Measurements from ENCODE around the gene SH3GLB1. TPM values are rescaled to one million over a fixed set of nuclear protein-coding genes. Genes with fewer than 3 reads are reported as not detected.

The SH3GLB1 gene
- total and polyA plus RNA-seq, 2 of the 13 experiments (the other 11 are each of a cell fraction or from before 2014, with no cell fraction given), result 26.0 to 41.5 TPM

DNA sequence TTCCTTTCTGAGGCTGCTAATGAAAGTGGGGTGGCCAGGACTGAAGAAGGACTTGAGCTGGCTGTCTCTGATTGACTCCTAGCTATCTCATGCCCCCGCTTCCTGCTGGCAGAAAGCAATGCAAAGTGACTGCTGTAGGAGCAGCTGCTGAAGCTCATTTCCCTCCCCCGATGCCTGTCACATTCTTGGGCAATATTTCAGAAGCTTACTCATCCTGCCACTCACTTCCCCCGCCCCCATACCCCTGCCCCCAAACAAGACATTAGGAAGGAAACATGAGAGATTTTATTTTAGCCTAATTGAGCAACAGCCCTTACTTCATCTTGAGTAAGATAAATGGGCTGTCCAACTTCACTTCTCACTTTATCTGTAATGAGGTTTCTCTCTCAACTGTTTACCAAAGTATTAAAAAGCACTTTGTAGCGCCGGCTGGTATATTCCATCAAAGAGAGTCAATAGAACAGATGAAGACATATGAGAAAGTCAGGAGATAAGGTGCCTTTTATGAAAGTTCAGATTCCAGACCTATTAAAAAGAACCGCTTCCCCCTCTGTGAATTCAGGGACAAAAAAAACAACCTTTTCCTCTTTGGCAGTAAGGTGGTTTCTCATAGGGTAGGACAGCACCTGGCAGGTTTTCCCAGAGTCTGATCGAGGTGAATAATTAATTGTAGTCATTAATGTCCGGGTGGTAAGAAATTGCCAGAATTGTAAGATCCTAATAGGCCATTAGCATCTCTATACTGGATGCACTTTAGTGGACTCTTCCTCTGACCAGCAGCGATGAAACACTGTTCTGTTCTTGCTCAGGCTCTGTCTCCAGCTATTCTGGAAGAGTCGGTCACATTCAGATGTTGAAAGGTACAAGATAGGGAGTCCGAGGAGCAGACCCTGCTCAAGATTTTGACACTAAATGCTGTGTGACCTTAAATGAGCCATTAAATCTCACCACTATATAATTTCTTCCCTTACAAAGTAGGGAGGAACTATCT, 70.2 kb downstream of the SH3GLB1 start (continued):
- TF ChIP-seq ZNF792 (CRISPR knock-in tag; IDR thresholded peaks at IDR 0.05) (no peak; the same call in 1 of the 2 replicates), ZBTB42 (CRISPR knock-in tag; IDR thresholded peaks at IDR 0.05) (no peak), GABPB1 (CRISPR knock-in tag; IDR thresholded peaks at IDR 0.05) (peak; percentile 28; the same call in 1 of the 2 replicates), ATF1 (CRISPR knock-in tag; IDR thresholded peaks at IDR 0.05) (no peak), HOXA5 (CRISPR knock-in tag; IDR thresholded peaks at IDR 0.05) (peak; percentile 100), KDM2A (CRISPR knock-in tag; IDR thresholded peaks at IDR 0.05; ENCODE audit: borderline replicate concordance, low read depth) (no peak), EEA1 (CRISPR knock-in tag; IDR thresholded peaks at IDR 0.05; ENCODE audit: borderline replicate concordance) (no peak), ZNF879 (CRISPR knock-in tag; IDR thresholded peaks at IDR 0.05) (no peak), HOXA7 (CRISPR knock-in tag; IDR thresholded peaks at IDR 0.05) (no peak), ARID2 (CRISPR knock-in tag; IDR thresholded peaks at IDR 0.05; ENCODE audit: borderline replicate concordance) (no peak), ZNF12 (CRISPR knock-in tag; IDR thresholded peaks at IDR 0.05) (peak; percentile 60; the same call in 1 of the 2 replicates), HNRNPL (IDR thresholded peaks at IDR 0.05; ENCODE audit: low read depth, low read length) (no peak), ZNF317 (CRISPR knock-in tag; IDR thresholded peaks at IDR 0.05) (peak; percentile 70), ZNF143 (CRISPR knock-in tag; IDR thresholded peaks at IDR 0.05) (no peak), ZFP37 (CRISPR knock-in tag; IDR thresholded peaks at IDR 0.05; ENCODE audit: borderline replicate concordance) (no peak), ZNF562 (CRISPR knock-in tag; IDR thresholded peaks at IDR 0.05; ENCODE audit: borderline replicate concordance) (no peak), TAF15 (IDR thresholded peaks at IDR 0.05; ENCODE audit: low read depth, low read length, poor library complexity, severe bottlenecking) (no peak), FOXA1 (IDR thresholded peaks at IDR 0.05) (peak; percentile 70), FOXA1 (CRISPR knock-in tag; IDR thresholded peaks at IDR 0.05) (peak; percentile 93), SMAD3 (CRISPR knock-in tag; IDR thresholded peaks at IDR 0.05) (peak; percentile 64; the same call in 1 of the 2 replicates), ZSCAN29 (CRISPR knock-in tag; conservative IDR thresholded peaks at IDR 0.05) (no peak)
- TF ChIP-seq, protein P1, sequence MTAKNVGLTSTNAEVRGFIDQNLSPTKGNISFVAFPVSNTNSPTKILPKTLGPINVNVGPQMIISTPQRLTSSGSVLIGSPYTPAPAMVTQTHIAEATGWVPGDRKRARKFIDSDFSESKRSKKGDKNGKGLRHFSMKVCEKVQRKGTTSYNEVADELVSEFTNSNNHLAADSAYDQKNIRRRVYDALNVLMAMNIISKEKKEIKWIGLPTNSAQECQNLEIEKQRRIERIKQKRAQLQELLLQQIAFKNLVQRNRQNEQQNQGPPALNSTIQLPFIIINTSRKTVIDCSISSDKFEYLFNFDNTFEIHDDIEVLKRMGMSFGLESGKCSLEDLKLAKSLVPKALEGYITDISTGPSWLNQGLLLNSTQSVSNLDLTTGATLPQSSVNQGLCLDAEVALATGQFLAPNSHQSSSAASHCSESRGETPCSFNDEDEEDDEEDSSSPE (CRISPR knock-in tag; IDR thresholded peaks at IDR 0.05), result 0 out of 2 replicates have a peak, but pooled peaks have one; percentile 10
- TF ChIP-seq, protein P2, sequence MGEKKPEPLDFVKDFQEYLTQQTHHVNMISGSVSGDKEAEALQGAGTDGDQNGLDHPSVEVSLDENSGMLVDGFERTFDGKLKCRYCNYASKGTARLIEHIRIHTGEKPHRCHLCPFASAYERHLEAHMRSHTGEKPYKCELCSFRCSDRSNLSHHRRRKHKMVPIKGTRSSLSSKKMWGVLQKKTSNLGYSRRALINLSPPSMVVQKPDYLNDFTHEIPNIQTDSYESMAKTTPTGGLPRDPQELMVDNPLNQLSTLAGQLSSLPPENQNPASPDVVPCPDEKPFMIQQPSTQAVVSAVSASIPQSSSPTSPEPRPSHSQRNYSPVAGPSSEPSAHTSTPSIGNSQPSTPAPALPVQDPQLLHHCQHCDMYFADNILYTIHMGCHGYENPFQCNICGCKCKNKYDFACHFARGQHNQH (CRISPR knock-in tag; IDR thresholded peaks at IDR 0.05), result no peak
- TF ChIP-seq, protein P3, sequence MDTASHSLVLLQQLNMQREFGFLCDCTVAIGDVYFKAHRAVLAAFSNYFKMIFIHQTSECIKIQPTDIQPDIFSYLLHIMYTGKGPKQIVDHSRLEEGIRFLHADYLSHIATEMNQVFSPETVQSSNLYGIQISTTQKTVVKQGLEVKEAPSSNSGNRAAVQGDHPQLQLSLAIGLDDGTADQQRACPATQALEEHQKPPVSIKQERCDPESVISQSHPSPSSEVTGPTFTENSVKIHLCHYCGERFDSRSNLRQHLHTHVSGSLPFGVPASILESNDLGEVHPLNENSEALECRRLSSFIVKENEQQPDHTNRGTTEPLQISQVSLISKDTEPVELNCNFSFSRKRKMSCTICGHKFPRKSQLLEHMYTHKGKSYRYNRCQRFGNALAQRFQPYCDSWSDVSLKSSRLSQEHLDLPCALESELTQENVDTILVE (CRISPR knock-in tag; IDR thresholded peaks at IDR 0.05), result no peak
- TF ChIP-seq, protein P4, sequence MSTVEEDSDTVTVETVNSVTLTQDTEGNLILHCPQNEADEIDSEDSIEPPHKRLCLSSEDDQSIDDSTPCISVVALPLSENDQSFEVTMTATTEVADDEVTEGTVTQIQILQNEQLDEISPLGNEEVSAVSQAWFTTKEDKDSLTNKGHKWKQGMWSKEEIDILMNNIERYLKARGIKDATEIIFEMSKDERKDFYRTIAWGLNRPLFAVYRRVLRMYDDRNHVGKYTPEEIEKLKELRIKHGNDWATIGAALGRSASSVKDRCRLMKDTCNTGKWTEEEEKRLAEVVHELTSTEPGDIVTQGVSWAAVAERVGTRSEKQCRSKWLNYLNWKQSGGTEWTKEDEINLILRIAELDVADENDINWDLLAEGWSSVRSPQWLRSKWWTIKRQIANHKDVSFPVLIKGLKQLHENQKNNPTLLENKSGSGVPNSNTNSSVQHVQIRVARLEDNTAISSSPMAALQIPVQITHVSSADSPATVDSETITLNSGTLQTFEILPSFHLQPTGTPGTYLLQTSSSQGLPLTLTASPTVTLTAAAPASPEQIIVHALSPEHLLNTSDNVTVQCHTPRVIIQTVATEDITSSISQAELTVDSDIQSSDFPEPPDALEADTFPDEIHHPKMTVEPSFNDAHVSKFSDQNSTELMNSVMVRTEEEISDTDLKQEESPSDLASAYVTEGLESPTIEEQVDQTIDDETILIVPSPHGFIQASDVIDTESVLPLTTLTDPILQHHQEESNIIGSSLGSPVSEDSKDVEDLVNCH (CRISPR knock-in tag; IDR thresholded peaks at IDR 0.05), result no peak
